NCI-H128 (cell line): ENCODE results near the gene LRCH3.

Experiments
- DNase-seq: peaks from one replicate; lab custom pipeline; 2025; ENCODE audit not compliant: unreplicated experiment; lab: John Stamatoyannopoulos, UW

Gene LRCH3

DNA sequence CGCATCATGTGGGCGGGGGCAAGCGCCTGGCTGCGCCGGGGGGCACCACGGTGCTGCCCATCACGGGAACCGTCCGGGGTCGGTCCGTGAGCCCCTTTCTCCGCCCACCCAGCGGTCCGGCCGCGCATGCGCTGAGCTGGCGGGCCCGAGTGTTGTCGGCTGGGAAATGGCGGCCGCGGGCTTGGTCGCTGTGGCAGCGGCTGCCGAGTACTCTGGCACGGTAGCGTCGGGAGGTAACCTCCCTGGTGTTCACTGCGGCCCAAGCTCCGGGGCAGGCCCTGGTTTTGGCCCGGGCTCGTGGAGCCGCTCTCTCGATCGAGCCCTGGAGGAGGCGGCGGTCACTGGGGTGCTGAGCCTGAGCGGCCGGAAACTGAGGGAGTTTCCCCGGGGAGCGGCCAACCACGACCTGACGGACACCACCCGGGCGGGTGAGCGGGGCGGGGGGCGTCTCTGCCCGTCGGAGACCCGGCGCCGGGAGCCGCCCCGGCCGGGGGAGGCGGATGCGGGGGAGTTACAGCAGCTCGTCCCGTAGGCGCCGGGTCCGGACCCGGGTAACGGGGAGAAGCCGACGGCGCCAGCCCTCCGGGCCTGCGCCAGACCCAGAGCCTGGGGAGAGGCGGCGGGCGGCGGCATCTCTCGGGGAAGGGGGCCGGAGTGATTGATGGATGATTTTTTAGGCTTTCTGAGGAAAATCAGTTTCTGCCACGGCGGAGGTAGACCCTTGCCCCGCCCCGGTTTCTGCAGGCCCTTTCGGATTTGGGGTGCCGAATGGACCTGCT is at the start of gene LRCH3:
TSS of gene LRCH3 (plus strand) at position 142 of the 779 bp plus-strand sequence. CDS start at position 167, 25 bp downstream.
- peak; percentile 56 for DNase-seq

DNA sequence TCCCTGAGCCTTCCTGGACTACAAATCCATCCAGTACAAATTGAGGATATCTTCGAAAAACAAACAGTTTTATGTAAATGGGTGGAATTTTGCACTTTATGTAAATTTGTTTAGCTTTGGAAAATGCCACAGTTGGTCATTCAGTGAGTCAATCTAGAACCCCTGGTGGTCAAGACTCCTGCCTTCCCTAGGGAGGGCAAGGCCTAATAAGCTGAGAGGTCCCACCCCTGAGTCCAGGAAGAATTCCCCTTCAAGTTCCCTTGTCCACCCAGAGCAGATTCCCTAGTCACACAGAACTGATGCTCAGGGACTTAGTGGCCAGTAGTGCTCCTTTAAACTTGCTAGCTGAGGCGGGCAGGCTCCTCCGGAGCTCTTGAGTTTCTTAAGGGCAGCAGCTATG is 48.3 kb upstream of the LRCH3 start:
- DNase-seq = no peak

DNA sequence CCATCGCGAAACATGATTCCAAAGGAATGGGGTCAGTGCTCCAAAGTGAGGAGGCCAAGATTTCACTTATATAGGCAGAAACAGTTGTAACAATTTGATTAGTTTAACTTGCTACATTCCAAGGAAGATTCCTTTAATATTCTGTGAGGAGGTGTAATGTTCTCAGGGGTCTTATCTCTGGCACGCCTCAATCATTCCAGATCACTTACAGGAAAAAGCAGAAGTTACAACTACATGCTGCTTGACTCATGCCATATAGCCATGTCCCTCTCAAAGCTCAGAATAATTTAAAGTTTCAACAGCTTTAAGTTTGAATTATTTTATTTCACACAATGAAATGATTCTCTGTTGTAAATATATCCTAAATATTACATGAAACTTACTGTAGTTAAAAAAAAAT is 44.8 kb upstream of the LRCH3 start:
- DNase-seq = no peak

DNA sequence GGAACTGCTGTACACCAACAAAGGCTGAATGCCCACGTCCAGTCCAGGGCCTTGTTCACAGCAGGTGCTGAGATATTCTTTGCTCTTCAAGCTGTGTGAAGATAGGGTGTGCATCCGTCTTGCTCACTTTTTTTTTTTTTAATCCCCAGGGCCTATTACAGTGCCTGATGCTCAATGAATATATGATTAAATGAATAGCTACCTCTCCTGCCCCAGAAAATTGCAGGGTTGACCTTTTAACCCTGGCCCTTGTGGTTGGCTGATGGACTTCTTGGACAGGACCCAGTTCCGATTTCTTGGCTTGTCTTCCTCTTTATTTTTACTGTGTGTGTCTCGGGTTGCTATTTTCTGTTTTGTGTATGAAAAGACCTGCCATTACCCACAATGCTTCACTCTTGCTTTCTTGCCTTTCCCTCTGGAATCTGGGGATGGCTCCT is 44.2 kb upstream of the LRCH3 start:
- no peak for DNase-seq

DNA sequence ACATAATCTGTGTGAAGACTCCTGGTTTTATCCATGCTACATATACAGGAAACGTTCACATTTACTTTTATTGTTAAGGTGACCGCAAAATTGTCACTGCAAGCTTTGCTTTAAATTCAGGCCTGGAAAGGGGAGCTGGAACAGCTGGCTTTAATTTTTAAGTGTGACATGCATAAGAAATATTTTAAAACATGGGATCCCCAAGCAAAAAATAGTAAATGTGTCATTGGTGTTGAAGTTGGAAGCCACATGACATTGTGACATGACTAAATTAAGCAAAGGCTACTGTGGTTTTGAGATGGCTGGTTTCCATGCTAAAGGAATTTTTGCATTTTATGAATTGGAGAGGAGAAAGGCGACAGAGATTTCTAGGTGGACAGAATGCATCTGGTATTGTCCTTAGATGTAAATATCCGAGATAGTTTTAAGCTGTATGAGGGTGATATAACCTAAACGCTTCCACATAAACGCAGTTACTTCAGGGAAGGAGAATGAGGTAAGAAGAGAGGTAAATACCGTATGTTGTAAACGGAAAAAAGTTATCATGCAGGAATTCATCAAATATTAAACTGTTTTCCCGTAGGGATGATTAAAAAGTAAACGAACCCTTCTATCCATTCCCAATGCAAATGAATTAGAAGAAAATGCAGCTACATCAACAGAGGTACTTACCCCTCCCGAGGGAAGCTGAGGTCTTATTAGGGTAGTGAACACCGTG is 42.3 kb upstream of the LRCH3 start:
- no peak for DNase-seq

DNA sequence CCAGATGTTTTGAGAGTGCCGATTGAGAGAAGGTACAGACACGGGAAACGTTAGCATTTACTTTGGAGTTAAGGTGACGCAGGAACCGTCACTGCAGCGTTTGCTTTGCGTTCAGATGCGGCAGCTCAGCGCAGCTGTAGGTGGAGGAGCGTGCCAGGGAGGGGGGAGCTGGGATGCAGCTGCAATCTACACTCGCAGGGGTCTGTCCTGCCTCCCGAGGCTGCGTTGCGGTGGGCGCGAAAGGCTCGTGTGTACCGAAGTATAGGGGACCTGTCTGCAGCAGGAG is 41.8 kb upstream of the LRCH3 start:
- peak; percentile 78 for DNase-seq

DNA sequence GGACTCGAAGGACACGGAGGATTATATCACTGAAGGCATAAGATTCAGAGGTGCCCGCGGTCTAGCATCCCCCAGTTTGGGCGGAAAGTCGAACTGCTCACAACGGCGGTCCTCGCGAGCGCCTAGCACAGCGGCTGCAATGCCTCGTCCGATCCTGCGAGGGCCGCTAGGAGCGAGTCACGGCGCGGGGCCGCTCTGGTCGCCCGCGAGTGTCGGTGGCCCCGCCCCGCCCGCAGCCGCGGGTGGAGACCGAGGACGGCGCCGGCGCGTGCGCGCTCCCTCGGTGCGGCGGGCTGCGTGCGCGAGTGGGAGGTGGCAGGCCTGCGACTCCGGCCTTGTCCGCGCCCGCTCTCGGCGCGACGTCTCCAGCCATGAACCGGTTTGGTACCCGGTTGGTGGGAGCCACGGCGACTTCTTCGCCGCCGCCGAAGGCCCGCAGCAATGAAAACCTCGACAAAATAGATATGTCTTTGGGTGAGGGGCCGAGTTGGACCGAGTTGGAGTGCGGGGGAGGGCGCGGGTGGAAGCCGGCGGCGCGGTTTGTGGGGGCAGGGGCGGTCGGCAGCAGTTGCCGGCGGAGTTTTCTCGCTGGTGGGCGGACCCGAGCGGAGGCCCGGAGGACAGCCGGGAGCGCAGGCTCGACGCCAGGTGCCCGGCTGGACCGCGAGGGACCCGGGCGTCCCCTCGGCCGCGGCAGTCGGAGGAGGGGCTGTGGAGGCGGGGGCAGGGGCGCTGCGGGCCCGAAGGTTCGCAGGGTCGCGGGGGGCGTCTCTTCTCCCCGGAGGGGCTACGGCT is 41.3 kb upstream of the LRCH3 start, which contains the start of gene FYTTD1:
TSS of gene FYTTD1 (plus strand) at position 283 of the 795 bp plus-strand sequence. CDS start at position 372, 89 bp downstream.
- peak; percentile 86 for DNase-seq

DNA sequence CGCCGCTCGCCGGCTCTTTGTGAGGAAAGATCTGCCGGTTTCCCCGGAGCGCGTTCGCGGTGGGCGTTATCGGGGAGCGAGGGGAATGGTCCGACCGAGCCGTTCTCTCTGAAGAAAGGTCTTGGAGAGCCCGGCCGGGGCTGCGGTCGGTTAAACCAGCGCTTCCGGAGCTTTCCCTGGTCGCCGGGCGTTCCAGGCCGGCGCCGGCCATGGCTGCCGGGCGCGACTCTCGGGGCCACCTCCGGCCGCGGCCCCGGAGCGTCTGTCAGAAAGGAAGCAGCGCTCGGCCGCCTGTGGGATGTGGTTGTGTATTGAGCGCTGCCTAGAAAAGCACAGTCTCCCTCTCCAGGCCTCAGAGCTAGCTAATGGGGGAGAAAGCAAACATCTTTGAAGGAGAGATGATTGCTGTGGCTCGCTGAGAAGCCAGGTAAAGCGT is 40.6 kb upstream of the LRCH3 start:
- no peak for DNase-seq

DNA sequence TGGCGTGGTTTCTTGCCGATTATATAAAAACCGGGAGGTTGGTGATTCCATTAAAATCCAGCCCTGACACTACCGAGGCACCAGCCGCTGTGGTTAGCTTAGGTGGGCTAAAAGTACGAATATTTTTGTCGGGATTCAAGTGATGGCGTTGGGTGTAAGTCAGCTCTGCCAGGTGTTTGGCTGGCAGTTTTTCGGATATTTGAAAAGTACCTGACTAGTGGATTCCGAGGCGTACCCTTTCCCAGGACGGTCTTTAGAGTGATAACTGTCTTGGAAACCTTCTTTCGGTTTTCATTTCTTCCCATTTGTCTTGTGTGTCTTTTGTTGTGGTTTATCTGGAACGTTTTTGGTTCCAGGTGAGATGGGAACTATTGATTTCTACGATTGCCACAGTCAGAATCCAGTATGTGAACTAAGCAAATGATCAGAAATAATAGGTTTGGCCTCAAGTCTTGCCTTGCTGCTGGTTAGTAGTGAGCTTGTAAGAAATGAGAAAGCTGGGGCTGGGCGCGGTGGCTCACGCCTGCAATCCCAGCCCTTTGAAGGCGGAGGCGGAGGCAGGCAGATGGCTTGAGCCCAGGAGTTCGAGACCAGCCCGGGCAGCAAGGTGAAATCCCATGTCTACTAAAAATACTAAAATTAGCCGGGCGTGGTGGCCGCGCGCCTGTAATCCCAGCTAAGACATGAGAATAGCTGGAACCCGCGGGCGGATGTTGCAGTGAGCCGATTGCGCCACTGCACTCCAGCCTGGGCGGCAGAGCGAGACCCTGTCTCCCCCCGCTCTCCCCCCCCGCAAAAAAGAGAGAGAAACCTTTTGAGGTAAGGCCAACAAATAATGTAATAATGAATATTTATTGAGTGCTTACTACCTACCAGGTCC is 40.0 kb upstream of the LRCH3 start:
- no peak for DNase-seq

DNA sequence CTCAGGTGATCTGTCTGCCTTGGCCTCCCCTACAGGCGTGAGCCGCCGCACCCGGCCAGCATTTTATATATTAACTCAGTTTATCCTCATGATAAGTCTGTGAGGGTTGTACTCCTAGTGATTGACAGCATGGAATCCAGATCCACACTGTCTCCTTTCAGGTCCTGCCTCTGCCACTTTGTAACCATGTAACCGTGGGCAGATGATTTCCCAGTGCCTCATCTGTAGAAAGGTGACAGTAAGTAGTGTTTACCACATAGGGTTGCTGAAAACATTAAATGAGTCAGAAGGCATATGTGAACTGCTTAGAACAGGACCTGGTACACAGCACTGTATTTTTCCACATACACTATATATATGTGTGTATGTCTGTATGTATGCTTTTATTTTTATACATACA is 38.9 kb upstream of the LRCH3 start:
- DNase-seq = no peak

DNA sequence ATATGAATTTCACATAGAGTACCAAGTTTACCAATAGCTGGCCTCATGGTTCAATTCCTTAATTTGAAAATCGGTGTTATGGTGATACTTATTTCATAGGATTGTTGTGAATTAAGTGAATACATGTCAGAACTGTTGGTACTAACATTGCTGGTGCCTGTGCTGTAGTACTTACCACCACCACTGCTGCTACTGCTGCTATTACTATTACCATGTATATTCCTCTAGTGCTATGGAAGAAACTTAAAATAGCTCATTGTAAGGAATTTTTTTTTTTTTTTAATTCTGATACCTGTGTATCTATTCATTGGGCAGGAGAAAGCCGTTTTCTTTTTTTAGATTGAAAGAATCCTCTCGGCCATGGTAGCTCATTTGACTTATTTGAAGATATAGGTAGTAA is 37.8 kb upstream of the LRCH3 start:
- no peak for DNase-seq

DNA sequence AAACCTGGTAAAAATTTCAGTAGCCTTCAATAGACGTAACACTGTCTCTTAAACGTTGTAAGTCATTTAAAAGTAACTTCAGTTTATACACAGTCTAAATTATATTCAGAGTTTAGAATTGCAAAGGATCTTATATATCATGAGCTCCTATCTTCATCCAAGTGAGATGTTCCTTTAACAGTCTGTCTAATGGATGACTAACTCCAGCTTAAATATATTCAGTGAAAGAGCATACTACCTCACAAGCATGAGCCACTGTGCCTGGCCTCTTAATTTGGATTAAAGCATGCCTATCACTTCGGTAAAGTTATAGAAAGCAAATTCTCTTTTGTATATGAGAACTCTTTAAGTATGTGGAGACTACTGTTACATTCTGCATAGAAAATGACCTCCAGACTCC is 34.4 kb upstream of the LRCH3 start:
- DNase-seq = no peak

DNA sequence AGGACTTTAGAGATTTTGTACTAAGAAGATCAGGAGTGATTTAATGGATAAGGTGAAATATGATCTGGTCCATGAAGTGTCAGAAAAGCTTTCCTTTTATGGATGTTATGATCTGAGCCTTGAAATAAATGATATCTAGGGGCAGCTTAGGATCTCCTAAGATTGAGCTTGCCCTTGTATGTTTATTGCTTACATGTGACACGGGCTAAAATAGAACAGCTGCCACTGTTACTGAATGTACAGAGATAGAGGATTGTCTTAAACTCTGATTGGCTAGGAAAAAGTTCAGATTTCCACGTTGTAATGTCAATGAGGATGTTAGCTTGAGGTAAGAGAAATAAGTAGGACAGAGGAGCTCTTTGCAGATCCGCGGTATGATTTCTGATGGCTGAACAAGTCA is 32.5 kb upstream of the LRCH3 start:
- no peak for DNase-seq

DNA sequence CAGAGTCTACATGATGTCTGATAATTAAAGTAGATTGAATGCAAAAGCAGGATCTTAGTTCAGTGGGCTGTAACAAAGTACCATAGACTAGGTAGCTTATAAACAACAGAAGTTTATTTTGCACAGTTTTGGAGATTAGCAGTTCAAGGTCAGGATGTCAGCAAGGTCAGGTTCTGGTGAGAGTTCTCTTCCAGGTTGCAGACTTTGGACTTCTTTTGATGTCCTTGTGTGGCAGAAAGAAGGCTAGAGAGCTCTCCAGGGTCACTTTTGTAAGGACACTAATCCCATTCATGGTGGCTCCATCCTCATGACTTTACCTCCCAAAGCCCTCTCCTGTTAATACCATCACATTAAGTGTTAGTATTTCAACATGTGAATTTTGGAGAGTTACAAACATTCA is 29.3 kb upstream of the LRCH3 start:
- no peak for DNase-seq

DNA sequence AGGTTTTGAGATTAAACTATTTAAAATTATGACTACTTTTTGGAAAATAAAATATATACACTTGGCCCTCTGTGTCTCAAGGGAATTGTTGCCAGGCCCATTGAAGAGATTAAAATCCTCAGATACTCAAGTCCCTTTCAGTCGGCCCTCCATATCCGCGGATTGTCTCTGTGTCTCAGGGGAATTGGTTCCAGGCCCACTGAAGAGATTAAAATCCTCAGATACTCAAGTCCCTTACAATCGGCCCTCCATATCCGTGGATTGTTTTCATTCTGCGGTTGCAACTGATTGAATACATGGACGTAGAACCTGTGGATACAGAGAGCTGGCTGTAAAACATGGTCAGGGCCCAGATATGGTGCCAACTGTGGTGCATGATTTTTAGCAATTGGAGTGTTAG is 15.7 kb upstream of the LRCH3 start:
- no peak for DNase-seq

DNA sequence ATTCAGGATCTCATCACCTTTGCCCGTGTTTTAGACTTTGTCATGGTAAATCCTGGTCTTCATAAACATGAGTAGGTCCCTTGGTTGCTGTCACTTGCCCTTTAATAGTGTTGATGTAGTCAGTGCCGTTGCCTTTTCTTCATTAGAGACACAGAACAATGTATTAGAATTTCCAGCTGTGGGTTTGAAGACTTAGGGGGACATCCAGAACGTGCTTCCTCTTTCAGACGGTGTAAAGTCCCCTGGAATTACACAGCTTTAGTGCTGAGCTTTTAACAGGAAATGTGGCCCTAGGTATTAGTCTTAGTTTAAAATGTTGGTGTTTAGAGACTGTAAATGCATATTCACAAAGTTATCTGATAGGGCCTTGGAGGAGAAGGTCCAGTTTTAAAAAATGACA is 8.8 kb upstream of the LRCH3 start:
- DNase-seq = no peak

DNA sequence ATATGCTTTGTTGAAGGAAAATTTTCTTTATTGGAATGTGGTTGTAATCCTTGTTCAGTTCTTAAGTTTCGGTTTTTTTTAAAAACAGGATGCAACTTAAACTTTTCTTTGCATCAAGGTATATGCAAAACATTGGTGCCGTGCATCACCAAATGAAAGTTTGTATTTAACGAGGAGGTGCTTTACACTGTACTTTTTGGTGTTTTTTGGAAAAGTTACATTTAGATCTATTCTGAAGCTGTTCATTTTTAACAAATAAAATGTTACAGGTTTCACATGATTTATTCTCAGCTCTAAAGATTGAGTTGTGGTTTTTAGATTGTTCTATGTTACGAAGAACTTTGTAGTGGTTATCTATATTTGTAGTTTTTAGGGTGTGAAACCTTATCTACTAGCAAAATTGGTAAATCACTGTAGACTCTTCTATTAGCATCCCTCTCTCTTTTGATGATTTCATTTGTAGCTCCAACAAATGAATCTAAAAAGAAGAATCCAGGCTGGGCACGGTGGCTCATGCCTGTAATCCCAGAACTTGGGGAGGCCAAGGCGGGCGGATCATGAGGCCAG is 7.0 kb upstream of the LRCH3 start:
- DNase-seq = no peak

DNA sequence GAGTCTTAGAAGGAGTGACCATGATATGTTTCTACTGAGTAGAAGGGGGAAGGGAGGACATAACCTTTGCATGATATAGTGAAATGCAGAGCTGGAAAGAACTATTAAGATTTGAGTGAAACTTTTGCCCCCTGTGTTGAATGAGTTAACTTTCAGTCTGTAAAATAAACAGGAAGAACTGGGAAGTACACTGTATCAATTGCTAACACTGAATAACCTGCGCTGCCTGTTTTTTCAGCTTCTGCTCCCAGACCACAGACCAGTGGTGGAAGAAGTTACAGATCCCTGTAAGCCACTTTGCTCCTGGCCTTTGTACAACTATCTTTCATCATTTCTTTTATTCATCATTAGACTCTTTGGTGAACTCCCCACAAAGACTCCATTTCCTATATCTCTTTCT is 3.6 kb upstream of the LRCH3 start:
- no peak for DNase-seq

DNA sequence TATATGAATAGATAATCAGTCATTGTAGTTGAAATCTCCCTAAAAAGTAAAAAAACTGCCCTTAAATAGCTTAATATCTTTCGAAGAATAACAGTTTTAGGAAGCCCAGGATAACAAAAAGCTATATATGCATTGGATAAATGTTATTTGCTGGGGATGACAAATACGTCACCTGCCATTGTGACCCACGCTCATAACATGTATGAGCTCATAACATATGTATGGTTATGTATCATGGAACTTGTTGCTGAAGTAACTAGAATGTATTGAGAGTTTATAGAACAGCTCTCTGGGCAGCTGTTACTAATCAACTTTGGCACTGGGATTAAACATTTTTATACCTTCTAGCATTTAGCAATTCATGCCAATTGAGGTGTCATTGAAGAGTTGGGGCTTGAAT is 1.7 kb upstream of the LRCH3 start:
- no peak for DNase-seq

DNA sequence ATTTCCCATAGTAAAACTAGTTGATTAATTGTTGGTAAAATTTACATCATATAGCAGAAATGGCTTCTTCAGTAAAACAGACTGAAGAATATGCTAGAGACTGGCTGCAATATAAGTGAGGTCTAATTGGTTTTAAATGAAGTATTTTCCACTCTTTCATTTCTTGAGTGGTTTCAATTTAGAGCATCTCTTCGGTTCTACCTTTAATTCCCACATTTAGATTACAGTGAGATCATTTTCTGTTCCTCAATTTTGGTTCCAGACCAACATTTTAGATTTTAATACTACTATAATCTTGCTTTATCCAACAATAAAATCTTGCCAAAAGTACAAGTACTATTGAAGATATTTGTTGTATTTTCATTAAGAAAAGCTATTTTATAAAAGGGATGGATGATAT is 1.0 kb upstream of the LRCH3 start:
- no peak for DNase-seq
